Measurements from ENCODE around the gene RUFY3. TPM values are rescaled to one million over a fixed set of nuclear protein-coding genes. Genes with fewer than 3 reads are reported as not detected.

The RUFY3 gene
- total and polyA plus RNA-seq, 2 of the 13 experiments (the other 11 are each of a cell fraction or from before 2014, with no cell fraction given): 17.9 to 25.3 TPM

DNA sequence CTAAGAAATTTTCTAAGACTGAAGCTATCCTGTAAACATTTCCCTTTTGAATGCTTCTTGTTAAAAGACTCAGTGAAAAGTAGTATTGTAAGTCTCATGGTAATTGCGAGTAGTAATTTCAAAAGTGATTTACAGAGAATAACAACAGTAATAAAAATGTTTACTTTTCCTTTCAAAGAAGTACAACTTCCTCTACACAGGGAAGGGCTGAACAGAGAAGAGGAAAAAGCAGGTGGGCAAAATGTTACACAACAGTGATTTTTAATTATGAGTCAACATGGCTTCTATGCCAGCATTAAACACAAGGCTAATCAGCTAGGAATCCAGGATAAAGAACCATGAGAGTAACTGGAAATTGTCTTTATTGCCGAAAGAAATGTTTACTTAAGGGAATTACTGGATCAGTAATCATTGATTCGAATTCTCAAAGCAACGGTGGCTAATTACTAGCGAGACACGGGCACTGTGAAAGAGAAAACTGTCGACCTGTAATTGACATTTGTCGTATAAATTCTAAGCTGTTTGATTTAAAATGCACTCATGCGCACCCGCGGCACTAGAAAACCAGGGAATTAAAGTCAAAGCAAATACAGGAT lies 18.0 kb upstream of the RUFY3 start:
- intact Hi-C loops (cut with micrococcal nuclease; ENCODE audit: unreplicated experiment): loop anchor here (1.0 to 10.0 kb wide), 3 partner anchors 15 to 291 kb away; partner anchors contain the start of genes DCK and UTP3
- POLR2A ChIA-PET: interaction anchor here (0.9 to 6.4 kb wide), 3 partner anchors 9 to 14 kb away, joined by 3 to 75 read pairs (median 8); partner anchors contain the start of gene UTP3
- TF ChIP-seq HMGA1 (CRISPR knock-in tag; conservative IDR thresholded peaks at IDR 0.05) (no peak), PBX2 (CRISPR knock-in tag; IDR thresholded peaks at IDR 0.05) (no peak), UBTF (CRISPR knock-in tag; IDR thresholded peaks at IDR 0.05) (no peak), ZNF124 (CRISPR knock-in tag; IDR thresholded peaks at IDR 0.05) (no peak), CEBPG (CRISPR knock-in tag; IDR thresholded peaks at IDR 0.05) (peak; percentile 72), ZNF589 (CRISPR knock-in tag; conservative IDR thresholded peaks at IDR 0.05) (no peak), BORCS8-MEF2B (CRISPR knock-in tag; IDR thresholded peaks at IDR 0.05) (no peak), GATA4 (IDR thresholded peaks at IDR 0.05; ENCODE audit: borderline replicate concordance, low read depth) (no peak), ZNF598 (CRISPR knock-in tag; IDR thresholded peaks at IDR 0.05; ENCODE audit: borderline replicate concordance) (no peak), MBD4 (IDR thresholded peaks at IDR 0.05; ENCODE audit: borderline replicate concordance, low read length) (peak; percentile 39; the same call in 1 of the 2 replicates), FIP1L1 (IDR thresholded peaks at IDR 0.05; ENCODE audit: borderline replicate concordance, insufficient read depth, low read depth, low read length) (no peak), ZNF747 (CRISPR knock-in tag; IDR thresholded peaks at IDR 0.05; ENCODE audit: borderline replicate concordance) (no peak), ATRX (CRISPR knock-in tag; IDR thresholded peaks at IDR 0.05; ENCODE audit: borderline replicate concordance) (no peak), ZNF451 (CRISPR knock-in tag; IDR thresholded peaks at IDR 0.05) (no peak), ZNF232 (CRISPR knock-in tag; IDR thresholded peaks at IDR 0.05; ENCODE audit: borderline replicate concordance) (no peak), ZNF30 (CRISPR knock-in tag; IDR thresholded peaks at IDR 0.05) (no peak), TCF7L2 (IDR thresholded peaks at IDR 0.05; ENCODE audit: low read depth, low read length) (no peak)
- TF ChIP-seq, protein P1, sequence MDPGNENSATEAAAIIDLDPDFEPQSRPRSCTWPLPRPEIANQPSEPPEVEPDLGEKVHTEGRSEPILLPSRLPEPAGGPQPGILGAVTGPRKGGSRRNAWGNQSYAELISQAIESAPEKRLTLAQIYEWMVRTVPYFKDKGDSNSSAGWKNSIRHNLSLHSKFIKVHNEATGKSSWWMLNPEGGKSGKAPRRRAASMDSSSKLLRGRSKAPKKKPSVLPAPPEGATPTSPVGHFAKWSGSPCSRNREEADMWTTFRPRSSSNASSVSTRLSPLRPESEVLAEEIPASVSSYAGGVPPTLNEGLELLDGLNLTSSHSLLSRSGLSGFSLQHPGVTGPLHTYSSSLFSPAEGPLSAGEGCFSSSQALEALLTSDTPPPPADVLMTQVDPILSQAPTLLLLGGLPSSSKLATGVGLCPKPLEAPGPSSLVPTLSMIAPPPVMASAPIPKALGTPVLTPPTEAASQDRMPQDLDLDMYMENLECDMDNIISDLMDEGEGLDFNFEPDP (CRISPR knock-in tag; conservative IDR thresholded peaks at IDR 0.05): no peak
- TF ChIP-seq, protein P2, sequence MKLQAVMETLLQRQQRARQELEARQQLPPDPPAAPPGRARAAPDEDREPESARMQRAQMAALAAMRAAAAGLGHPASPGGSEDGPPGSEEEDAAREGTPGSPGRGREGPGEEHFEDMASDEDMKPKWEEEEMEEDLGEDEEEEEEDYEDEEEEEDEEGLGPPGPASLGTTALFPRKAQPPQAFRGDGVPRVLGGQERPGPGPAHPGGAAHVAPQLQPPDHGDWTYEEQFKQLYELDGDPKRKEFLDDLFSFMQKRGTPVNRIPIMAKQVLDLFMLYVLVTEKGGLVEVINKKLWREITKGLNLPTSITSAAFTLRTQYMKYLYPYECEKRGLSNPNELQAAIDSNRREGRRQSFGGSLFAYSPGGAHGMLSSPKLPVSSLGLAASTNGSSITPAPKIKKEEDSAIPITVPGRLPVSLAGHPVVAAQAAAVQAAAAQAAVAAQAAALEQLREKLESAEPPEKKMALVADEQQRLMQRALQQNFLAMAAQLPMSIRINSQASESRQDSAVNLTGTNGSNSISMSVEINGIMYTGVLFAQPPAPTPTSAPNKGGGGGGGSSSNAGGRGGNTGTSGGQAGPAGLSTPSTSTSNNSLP (IDR thresholded peaks at IDR 0.05; ENCODE audit: low read depth, low read length): peak; percentile 43; the same call in 1 of the 2 replicates

More for the DNA sequence above, 18.0 kb upstream of the RUFY3 start:
- Histone ChIP-seq H3K79me2 (ENCODE audit: insufficient read depth, low read length) (peaks cover 23% of the 10 kb centered on the region), H2AFZ (ENCODE audit: low read length) (peak overlapping the region; percentile 85), H3K36me3 (replicated peaks in 1 of 2; ENCODE audit: control insufficient read depth in 1 of 2, insufficient read depth in 2 of 2, low read length in 2 of 2) (no peaks in the 10 kb centered on the region), H3K27me3 (ENCODE audit: control insufficient read depth in 1 of 2, insufficient read depth in 2 of 2, low read length in 2 of 2) (no peaks in the 10 kb centered on the region; a peak in 1 of 5 replicates), H3K4me3 (replicated peaks in 1 of 3; ENCODE audit: insufficient read depth in 1 of 3, low read depth in 2 of 3, low read length in 3 of 3) (peak overlapping the region; percentile 72 to 88 (median 80)), H3K9ac (ENCODE audit: insufficient read depth, low read depth, low read length) (peak overlapping the region; percentile 84), H3K4me2 (ENCODE audit: low read depth, low read length) (peak overlapping the region; percentile 87), H3K27ac (ENCODE audit: extremely low read length, insufficient read depth, low read length) (peak overlapping the region; percentile 91), H3K4me1 (ENCODE audit: insufficient read depth, low read length) (peaks cover 33% of the 10 kb centered on the region), H4K20me1 (ENCODE audit: insufficient read depth, low read length) (no peaks in the 10 kb centered on the region), H3K9me3 (ENCODE audit: low read length) (no peaks in the 10 kb centered on the region)
- no TSS peak for BruUV-seq (replicated peaks)
- ATAC-seq: no peak
- 4% methylated on average over 11 of the region's 11 CpGs for WGBS (ENCODE audit: low lambda C conversion rate)
- in situ Hi-C loops (cut with HindIII; ENCODE audit: extremely low pct_ligation_motif_present, low pct_unique_long_range_greater_than_20kb): no loop called here
- no peak for FAIRE-seq
- CTCF ChIA-PET (ENCODE audit: low intra/inter-chr PET ratio, low total read pairs): interaction anchor here (0.7 to 1.0 kb wide), 2 partner anchors 16 to 52 kb away, joined by 3 read pairs; no protein-coding TSS in a partner anchor
- no peak for DNase-seq (ENCODE audit: low spot score)
